Tibial artery (tissue), 4 donors: ENCODE data around the gene FUBP1.

ENCODE experiments used
- DNase-seq, 2 donors: peaks; one replicate each; pipeline ENCODE4 v3.0.0-alpha.2; 2019
- H3K27ac ChIP-seq, 2 donors: fragments of 200-600 bp; sonication (generic) in 1 of 2; 1 replicate in 1 of 2; 2 replicates in 1 of 2; pipeline ENCODE4 v1.5.1; 2018 to 2019; ENCODE audit warnings: mild to moderate bottlenecking in 1 of 2
- H3K27me3 ChIP-seq, 2 donors: fragments of 200-600 bp; sonication (generic) in 1 of 2; one replicate each; pipeline versions ENCODE4 v1.5.1 to v1.6.0; 2016 to 2019
- H3K36me3 ChIP-seq, 3 donors: fragments of 200-600 bp; sonication (generic) in 2 of 3; one replicate each; pipeline ENCODE4 v1.5.1; 2016 to 2019; ENCODE audit warnings: mild to moderate bottlenecking in 2 of 3
- H3K4me1 ChIP-seq, 4 donors: fragments of 200-600 bp; sonication (generic) in 2 of 4; 1 replicate in 3 of 4; 2 replicates in 1 of 4; pipeline ENCODE4 v1.5.1; 2016 to 2019
- H3K4me3 ChIP-seq, 2 donors: fragments of 200-600 bp; sonication (generic) in 1 of 2; 1 replicate in 1 of 2; 2 replicates in 1 of 2; pipeline ENCODE4 v1.5.1; 2018 to 2019; ENCODE audit warnings: mild to moderate bottlenecking in 2 of 2
- H3K9me3 ChIP-seq, 3 donors: fragments of 200-600 bp; sonication (generic) in 1 of 3; one replicate each; pipeline ENCODE4 v1.5.1; 2016 to 2019
- CTCF ChIP-seq, 2 experiments: fragments of 200-600 bp in 1 of 2; fragments of 450-650 bp in 1 of 2; IDR thresholded peaks; one replicate each; pipeline ENCODE4 v1.5.1; 2017 to 2019; ENCODE audit warnings: antibody characterized with exemption in 2 of 2, mild to moderate bottlenecking in 1 of 2, moderate library complexity in 1 of 2
- intact Hi-C: fragments of 100-400 bp; cut with DNase I; formaldehyde crosslinking; loops from one replicate; pipeline ENCODE4 v1.15.0; 2023; ENCODE audit warnings: low total_unique reads

Gene FUBP1

GRCh38 chr1:77977989-77978292 is 931 bp downstream of the FUBP1 start:
- Histone ChIP-seq H3K4me3 (peak overlapping the region; percentile 65 to 66), H3K27me3 (no peaks in the 10 kb centered on the region), H3K27ac (peak overlapping the region; percentile 94), H3K9me3 (no peaks in the 10 kb centered on the region), H3K4me1 (peaks cover 0 to 67% (median 33%) of the 10 kb centered on the region in 4 donors), H3K36me3 (no peaks in the 10 kb centered on the region)
- TF ChIP-seq CTCF (IDR thresholded peaks at IDR 0.05), result no peak
- DNase-seq, result no peak
- intact Hi-C loops, result no loop called here

GRCh38 chr1:77976433-77977076 is 2.3 kb downstream of the FUBP1 start:
- H3K4me3 ChIP-seq, result peak overlapping the region; percentile 65 to 66
- DNase-seq, result no peak
- no peaks in the 10 kb centered on the region for H3K27me3 ChIP-seq
- TF ChIP-seq CTCF (IDR thresholded peaks at IDR 0.05), result no peak
- intact Hi-C loops, result no loop called here
- no peaks in the 10 kb centered on the region for H3K36me3 ChIP-seq
- peak overlapping the region; percentile 94 for H3K27ac ChIP-seq
- H3K4me1 ChIP-seq, result peaks cover 0 to 75% (median 39%) of the 10 kb centered on the region in 4 donors
- no peaks in the 10 kb centered on the region for H3K9me3 ChIP-seq

GRCh38 chr1:77975907-77976306 is 3.0 kb downstream of the FUBP1 start:
- peak overlapping the region; percentile 4 to 39 for H3K27ac ChIP-seq
- H3K36me3 ChIP-seq, result no peaks in the 10 kb centered on the region
- intact Hi-C loops, result no loop called here
- peak overlapping the region in 1 of 2 donors; percentile 65 for H3K4me3 ChIP-seq
- DNase-seq, result no peak
- H3K9me3 ChIP-seq, result no peaks in the 10 kb centered on the region
- no peak for TF ChIP-seq CTCF (IDR thresholded peaks at IDR 0.05)
- H3K4me1 ChIP-seq, result peaks cover 0 to 73% (median 37%) of the 10 kb centered on the region in 4 donors
- no peaks in the 10 kb centered on the region for H3K27me3 ChIP-seq

GRCh38 chr1:77975386-77975785 is 3.5 kb downstream of the FUBP1 start:
- Histone ChIP-seq H3K4me1 (peaks cover 0 to 73% (median 35%) of the 10 kb centered on the region in 4 donors), H3K36me3 (no peaks in the 10 kb centered on the region), H3K27me3 (no peaks in the 10 kb centered on the region), H3K27ac (peak overlapping the region in 1 of 2 donors; percentile 39), H3K9me3 (no peaks in the 10 kb centered on the region), H3K4me3 (peak overlapping the region in 1 of 2 donors; percentile 12)
- TF ChIP-seq CTCF (IDR thresholded peaks at IDR 0.05), result no peak
- no peak for DNase-seq
- intact Hi-C loops, result no loop called here

- DNase-seq, result no peak
- Histone ChIP-seq H3K27ac (no peak overlapping the region), H3K36me3 (peaks cover 13 to 24% (median 20%) of the 10 kb centered on the region in 3 donors), H3K4me1 (peaks cover 0 to 83% (median 35%) of the 10 kb centered on the region in 4 donors), H3K27me3 (no peaks in the 10 kb centered on the region), H3K4me3 (no peak overlapping the region), H3K9me3 (no peaks in the 10 kb centered on the region)
- intact Hi-C loops, result no loop called here
- no peak for TF ChIP-seq CTCF (IDR thresholded peaks at IDR 0.05)
Observed at GRCh38 chr1:77972080-77972479, 6.8 kb downstream of the FUBP1 start.
